ENCODE measurements around the gene AP2B1. TPM values are rescaled to one million over a fixed set of nuclear protein-coding genes. Genes with fewer than 3 reads are reported as not detected.

AP2B1 gene
- total RNA-seq, result 216 and 228 TPM in 2 replicates
- long read RNA-seq, full-length matches to known transcripts, result 28 of 59 reads
- long read RNA-seq, partial matches to known transcripts, result 20 of 59 reads
- long read RNA-seq, other reads (novel, unspliced or antisense), result 11 of 59 reads

- no peaks in the 10 kb centered on the region for H3K9me3 Mint-ChIP-seq
- peak; percentile 96 for DNase-seq (ENCODE audit: low read depth, low spot score)
- no peaks in the 10 kb centered on the region for H3K36me3 Mint-ChIP-seq (ENCODE audit: low read depth)
- peaks cover 35% of the 10 kb centered on the region for H3K27me3 Mint-ChIP-seq (ENCODE audit: low read depth)
- H3K4me1 Mint-ChIP-seq, result peaks cover 32% of the 10 kb centered on the region
- H3K4me3 Mint-ChIP-seq, result peak within 1 kb of the TSS; percentile 98
- H3K27ac Mint-ChIP-seq (ENCODE audit: unreplicated experiment), result peak within 1 kb of the TSS; percentile 98
- no peak for TF ChIP-seq CTCF (conservative IDR thresholded peaks at IDR 0.05)
Measured at GRCh38 chr17:35587074-35587961, at the start of gene AP2B1. Gene AP2B1, plus strand, starts transcription at chr17:35587322. Its CDS starts 6,709 bp downstream, at chr17:35594031.

GRCh38 chr17:35537601-35538141 is 49.5 kb upstream of the AP2B1 start, which contains the start of gene SLFN12L:
Gene SLFN12L, minus strand, starts transcription at chr17:35537678. Its CDS starts 15,314 bp downstream, at chr17:35522364.
- Mint-ChIP-seq H3K9me3 (no peaks in the 10 kb centered on the region), H3K27ac (ENCODE audit: unreplicated experiment) (no peak within 1 kb of the TSS), H3K4me3 (no peak within 1 kb of the TSS), H3K4me1 (no peaks in the 10 kb centered on the region), H3K27me3 (ENCODE audit: low read depth) (peaks cover 23% of the 10 kb centered on the region), H3K36me3 (ENCODE audit: low read depth) (no peaks in the 10 kb centered on the region)
- no peak for DNase-seq (ENCODE audit: low read depth, low spot score)
- TF ChIP-seq CTCF (conservative IDR thresholded peaks at IDR 0.05), result no peak

GRCh38 chr17:35539659-35540026 is 47.5 kb upstream of the AP2B1 start:
- Mint-ChIP-seq H3K27ac (ENCODE audit: unreplicated experiment) (no peak overlapping the region), H3K4me1 (no peaks in the 10 kb centered on the region), H3K4me3 (no peak overlapping the region), H3K36me3 (ENCODE audit: low read depth) (no peaks in the 10 kb centered on the region), H3K27me3 (ENCODE audit: low read depth) (peaks cover 39% of the 10 kb centered on the region), H3K9me3 (no peaks in the 10 kb centered on the region)
- DNase-seq (ENCODE audit: low read depth, low spot score), result no peak
- TF ChIP-seq CTCF (conservative IDR thresholded peaks at IDR 0.05), result peak; percentile 7

- no peak for TF ChIP-seq CTCF (conservative IDR thresholded peaks at IDR 0.05)
- DNase-seq (ENCODE audit: low read depth, low spot score), result no peak
- H3K4me1 Mint-ChIP-seq, result no peaks in the 10 kb centered on the region
- H3K27ac Mint-ChIP-seq (ENCODE audit: unreplicated experiment), result no peak overlapping the region
- peaks cover 51% of the 10 kb centered on the region for H3K27me3 Mint-ChIP-seq (ENCODE audit: low read depth)
- no peaks in the 10 kb centered on the region for H3K36me3 Mint-ChIP-seq (ENCODE audit: low read depth)
- H3K9me3 Mint-ChIP-seq, result no peaks in the 10 kb centered on the region
- no peak overlapping the region for H3K4me3 Mint-ChIP-seq
Measured at GRCh38 chr17:35540589-35541404, 46.3 kb upstream of the AP2B1 start.

GRCh38 chr17:35541434-35541833 is 45.7 kb upstream of the AP2B1 start:
- TF ChIP-seq CTCF (conservative IDR thresholded peaks at IDR 0.05), result no peak
- peaks cover 52% of the 10 kb centered on the region for H3K27me3 Mint-ChIP-seq (ENCODE audit: low read depth)
- H3K4me3 Mint-ChIP-seq, result no peak overlapping the region
- no peak for DNase-seq (ENCODE audit: low read depth, low spot score)
- H3K36me3 Mint-ChIP-seq (ENCODE audit: low read depth), result no peaks in the 10 kb centered on the region
- H3K27ac Mint-ChIP-seq (ENCODE audit: unreplicated experiment), result no peak overlapping the region
- no peaks in the 10 kb centered on the region for H3K9me3 Mint-ChIP-seq
- H3K4me1 Mint-ChIP-seq, result no peaks in the 10 kb centered on the region
